H1 (cell line): ENCODE results near the gene OR10K1. TPM values are rescaled to one million over a fixed set of nuclear protein-coding genes. Genes with fewer than 3 reads are reported as not detected.

ENCODE experiments used
- CTCF ChIA-PET: fragments of 300-600 bp; sonication (Branson Sonifier 250); formaldehyde crosslinking; loops from one replicate; lab custom pipeline; 2021; ENCODE audit not compliant: partially characterized antibody; lab: Charles Lee
- POLR2A ChIA-PET: fragments of 300-600 bp; sonication (Branson Sonifier 250); formaldehyde crosslinking; loops from one replicate; lab custom pipeline; 2021; ENCODE audit warnings: inconsistent platforms; ENCODE audit not compliant: partially characterized antibody; lab: Charles Lee
- DNase-seq, 2 experiments: peaks; one replicate each; pipeline versions ENCODE4 v3.0.0 to v3.0.0-alpha.2; 2010 to 2022; ENCODE audit warnings: low spot score in 2 of 2, low read depth in 1 of 2, mixed read lengths in 1 of 2
- FAIRE-seq: peaks from 2 replicates; lab custom pipeline; 2011; peaks lifted over from hg19 to GRCh38; lab: Jason Lieb, UNC
- H2AFZ ChIP-seq: 2 replicates; pipeline ENCODE4 v1.8.1; 2012; ENCODE audit warnings: low read length, inconsistent platforms
- H2AK5ac ChIP-seq: 2 replicates; pipeline ENCODE4 v1.6.1; 2013; ENCODE audit warnings: low read depth, low read length
- H2BK120ac ChIP-seq: replicated peaks from 2 replicates; pipeline ENCODE3; 2013; ENCODE audit warnings: low read depth, low read length, inconsistent platforms
- H2BK12ac ChIP-seq: 2 replicates; pipeline ENCODE4 v1.6.1; 2013; ENCODE audit warnings: low read depth, low read length
- H2BK15ac ChIP-seq: 2 replicates; pipeline ENCODE4 v1.6.1; 2013; ENCODE audit warnings: low read length
- H2BK20ac ChIP-seq: 2 replicates; pipeline ENCODE4 v1.6.1; 2013; ENCODE audit warnings: low read length
- H2BK5ac ChIP-seq: 2 replicates; pipeline ENCODE4 v1.6.1; 2013; ENCODE audit warnings: low read depth, low read length
- H3K14ac ChIP-seq: 2 replicates; pipeline ENCODE4 v1.6.1; 2013; ENCODE audit warnings: inconsistent platforms; ENCODE audit not compliant: insufficient read length
- H3K18ac ChIP-seq: 2 replicates; pipeline ENCODE4 v1.6.1; 2013; ENCODE audit warnings: low read length; ENCODE audit errors: extremely low read depth
- H3K23ac ChIP-seq: 2 replicates; pipeline ENCODE4 v1.6.1; 2013; ENCODE audit warnings: inconsistent platforms; ENCODE audit not compliant: insufficient read length
- H3K23me2 ChIP-seq: 2 replicates; pipeline ENCODE4 v1.6.1; 2013; ENCODE audit warnings: low read depth, low read length
- H3K27ac ChIP-seq: 2 replicates; pipeline ENCODE4 v1.6.1; 2011; ENCODE audit warnings: low read depth, low read length, inconsistent platforms
- H3K27me3 ChIP-seq, 4 experiments: replicated peaks in 1 of 4; 1 replicate in 1 of 4; 2 replicates in 3 of 4; pipeline versions ENCODE4 v1.6.1 to v1.8.1; 2011 to 2013; ENCODE audit warnings: low read length in 3 of 4, mild to moderate bottlenecking in 3 of 4, inconsistent platforms in 2 of 4, mixed read lengths in 2 of 4, moderate library complexity in 1 of 4; ENCODE audit not compliant: control insufficient read depth in 3 of 4, insufficient read depth in 3 of 4; ENCODE audit errors: extremely low read depth in 1 of 4
- H3K36me3 ChIP-seq, 4 experiments: 2 replicates each; pipeline versions ENCODE4 v1.6.1 to v1.8.1; 2011 to 2013; ENCODE audit warnings: mild to moderate bottlenecking in 4 of 4, low read length in 3 of 4, moderate library complexity in 2 of 4, control low read depth in 1 of 4, inconsistent platforms in 1 of 4; ENCODE audit not compliant: insufficient read depth in 4 of 4, control insufficient read depth in 2 of 4
- H3K4ac ChIP-seq: replicated peaks from 2 replicates; pipeline ENCODE3; 2013; ENCODE audit warnings: low read length, low read depth, mixed read lengths, inconsistent platforms; ENCODE audit not compliant: insufficient read length
- H3K4me1 ChIP-seq, 4 experiments: replicated peaks in 1 of 4; 1 replicate in 1 of 4; 2 replicates in 3 of 4; pipeline versions ENCODE4 v1.6.1 to v1.8.1; 2011 to 2013; ENCODE audit warnings: low read length in 3 of 4, inconsistent platforms in 2 of 4, mixed read lengths in 1 of 4; ENCODE audit not compliant: insufficient read depth in 4 of 4, control insufficient read depth in 3 of 4
- H3K4me2 ChIP-seq, 2 experiments: 2 replicates each; pipeline versions ENCODE4 v1.6.1 to v1.8.1; 2011 to 2013; ENCODE audit warnings: low read depth in 2 of 2, low read length in 2 of 2, control low read depth in 1 of 2, inconsistent platforms in 1 of 2, mild to moderate bottlenecking in 1 of 2; ENCODE audit not compliant: insufficient read depth in 1 of 2
- H3K4me3 ChIP-seq, 4 experiments: fragments of 200-600, 300-600 bp in 1 of 4; sonication (generic), shearing (Covaris generic), sonication (Bioruptor Twin) in 1 of 4; 2 replicates each; pipeline versions ENCODE4 v1.5.1 to v1.8.1; 2011 to 2016; ENCODE audit warnings: low read length in 4 of 4, low read depth in 3 of 4, control low read depth in 2 of 4, inconsistent platforms in 2 of 4, mild to moderate bottlenecking in 2 of 4, mixed read lengths in 1 of 4, moderate library complexity in 1 of 4; ENCODE audit not compliant: insufficient read depth in 2 of 4; ENCODE audit errors: extremely low read depth in 1 of 4
- H3K56ac ChIP-seq: replicated peaks from 2 replicates; pipeline ENCODE3; 2013; ENCODE audit warnings: low read depth, mild to moderate bottlenecking, mixed read lengths, low read length, inconsistent platforms; ENCODE audit not compliant: insufficient read length
- H3K79me1 ChIP-seq: 2 replicates; pipeline ENCODE4 v1.6.1; 2013; ENCODE audit warnings: low read depth, low read length, control low read depth
- H3K79me2 ChIP-seq, 2 experiments: 2 replicates each; pipeline versions ENCODE4 v1.6.1 to v1.8.1; 2012 to 2013; ENCODE audit warnings: low read length in 2 of 2, mild to moderate bottlenecking in 2 of 2, inconsistent platforms in 1 of 2; ENCODE audit not compliant: insufficient read depth in 2 of 2, control insufficient read depth in 1 of 2
- H3K9ac ChIP-seq, 4 experiments: replicated peaks in 1 of 4; 1 replicate in 1 of 4; 2 replicates in 3 of 4; pipeline versions ENCODE4 v1.6.1 to v1.8.1; 2011 to 2013; ENCODE audit warnings: low read depth in 3 of 4, low read length in 3 of 4, control low read depth in 2 of 4, mild to moderate bottlenecking in 2 of 4, moderate library complexity in 2 of 4, inconsistent platforms in 1 of 4; ENCODE audit errors: extremely low read depth in 1 of 4
- H3K9me3 ChIP-seq, 2 experiments: 2 replicates each; pipeline versions ENCODE4 v1.6.1 to v1.8.1; 2012 to 2013; ENCODE audit warnings: mild to moderate bottlenecking in 2 of 2, moderate library complexity in 2 of 2, control low read depth in 1 of 2, inconsistent platforms in 1 of 2, low read depth in 1 of 2, low read length in 1 of 2, mixed read lengths in 1 of 2; ENCODE audit not compliant: insufficient read depth in 2 of 2
- H4K20me1 ChIP-seq, 2 experiments: replicated peaks in 1 of 2; 2 replicates each; pipeline versions ENCODE3 to v1.8.1; 2011 to 2013; ENCODE audit warnings: inconsistent platforms in 2 of 2, low read length in 2 of 2, mild to moderate bottlenecking in 1 of 2; ENCODE audit not compliant: insufficient read depth in 2 of 2, control insufficient read depth in 1 of 2
- H4K5ac ChIP-seq: 2 replicates; pipeline ENCODE4 v1.6.1; 2013; ENCODE audit warnings: low read length, low read depth, mixed read lengths, inconsistent platforms; ENCODE audit not compliant: insufficient read length
- H4K8ac ChIP-seq: 2 replicates; pipeline ENCODE4 v1.8.0; 2013; ENCODE audit warnings: mild to moderate bottlenecking, moderate library complexity, low read length, inconsistent platforms; ENCODE audit not compliant: insufficient read depth; ENCODE audit errors: extremely low read depth
- H4K91ac ChIP-seq: replicated peaks from 2 replicates; pipeline ENCODE3; 2013; ENCODE audit warnings: low read length, mixed read lengths, inconsistent platforms; ENCODE audit not compliant: insufficient read length
- BCL11A ChIP-seq, 2 experiments: IDR thresholded peaks; one replicate each; pipeline ENCODE4 v1.6.1; 2011; ENCODE audit warnings: low read depth in 2 of 2, low read length in 2 of 2, mild to moderate bottlenecking in 2 of 2
- CEBPB ChIP-seq: IDR thresholded peaks from 2 replicates; pipeline ENCODE4 v1.6.1; 2012; ENCODE audit warnings: low read depth, low read length
- GABPA ChIP-seq: IDR thresholded peaks from 2 replicates; pipeline ENCODE4 v1.6.1; 2011; ENCODE audit warnings: mild to moderate bottlenecking, low read length, moderate library complexity, borderline replicate concordance; ENCODE audit not compliant: insufficient read depth
- KDM4A ChIP-seq: IDR thresholded peaks from one replicate; pipeline ENCODE4 v1.7.1; 2012; ENCODE audit warnings: low read depth, mild to moderate bottlenecking, moderate library complexity, low read length, inconsistent platforms; ENCODE audit not compliant: severe bottlenecking
- PHF8 ChIP-seq: fragments of 200-600 bp; sonication (generic); conservative IDR thresholded peaks from 2 replicates; pipeline ENCODE4 v1.7.1; 2012; ENCODE audit warnings: low read depth, mild to moderate bottlenecking, inconsistent platforms, low read length, moderate library complexity
- RBBP5 ChIP-seq: IDR thresholded peaks from 2 replicates; pipeline ENCODE4 v1.7.1; 2012; ENCODE audit warnings: low read depth, mild to moderate bottlenecking, inconsistent platforms, low read length, moderate library complexity, borderline replicate concordance
- RNF2 ChIP-seq: fragments of 200-900, 300-1000 bp; sonication (generic); IDR thresholded peaks from 2 replicates; pipeline ENCODE4 v1.7.1; 2016; ENCODE audit warnings: borderline replicate concordance, low read depth, mild to moderate bottlenecking, antibody characterized with exemption, low read length; ENCODE audit not compliant: poor library complexity, severe bottlenecking; ENCODE audit errors: missing control alignments
- SAP30 ChIP-seq: fragments of 300-600 bp; sonication (generic); IDR thresholded peaks from 2 replicates; pipeline ENCODE4 v1.7.1; 2012; ENCODE audit warnings: low read length, moderate library complexity, mild to moderate bottlenecking, inconsistent platforms; ENCODE audit not compliant: insufficient read depth, insufficient replicate concordance
- TEAD4 ChIP-seq: IDR thresholded peaks from 2 replicates; pipeline ENCODE4 v1.6.1; 2012; ENCODE audit warnings: low read depth, low read length, inconsistent platforms, mixed read lengths
- WGBS, 2 experiments: shearing (Covaris generic) in 1 of 2; methylation state at CpG; one replicate each; pipeline versions ENCODE4 v1.1.6 to v1.1.7; 2013 to 2015; ENCODE audit warnings: low lambda C conversion rate in 2 of 2, mixed read lengths in 2 of 2, inconsistent platforms in 1 of 2, low coverage in 1 of 2, missing lambda C conversion rate in 1 of 2; ENCODE audit not compliant: insufficient replicate concordance in 2 of 2, insufficient coverage in 1 of 2, insufficient read length in 1 of 2; ENCODE audit errors: extremely low coverage in 1 of 2, missing lambda C conversion rate in 1 of 2; 5-methylcytosine and 5-hydroxymethylcytosine counted together
- polyA plus RNA-seq, 7 experiments: library from polyadenylated mRNA; depleted of rRNA in 3 of 7; stranded (reverse) in 5 of 7; unstranded in 2 of 7; fragments of >200 nt in 5 of 7; fragments of 200-250 nt in 2 of 7; gene quantifications; 1 replicate in 5 of 7; 2 replicates in 1 of 7; 4 replicates in 1 of 7; pipeline versions ENCODE4 v1.2.1 to v1.2.3, GENCODE V29; 2011 to 2013; ENCODE audit warnings: missing spikeins in 2 of 7, mixed read lengths in 2 of 7
- total RNA-seq: library from RNA; stranded (reverse); fragmentation: NEBNext Ultra II Directional; extraction: Animal tissue kit (Norgen Biotek cat#: 25700); gene quantifications from 2 replicates; pipeline ENCODE4 v1.2.1, GENCODE V29; 2021

OR10K1 gene
- total and polyA plus RNA-seq, 2 of the 8 experiments (the other 6 are each of a cell fraction or from before 2014, with no cell fraction given), result not detected

- no peak for DNase-seq
- H4K20me1 ChIP-seq, result no peaks in the 10 kb centered on the region
- no peak overlapping the region for H3K4me2 ChIP-seq
- H4K91ac ChIP-seq, result no peak overlapping the region
- H2AK5ac ChIP-seq, result no peak overlapping the region
- H3K9me3 ChIP-seq, result no peaks in the 10 kb centered on the region
- no peaks in the 10 kb centered on the region for H3K79me2 ChIP-seq
- no peaks in the 10 kb centered on the region for H3K79me1 ChIP-seq
- WGBS, 2 experiments, result 81% methylated on average over 2 of the region's 2 CpGs; no CpG with 5 or more reads in 1 of the 2 experiments
- H2BK12ac ChIP-seq, result no peak overlapping the region
- H3K27me3 ChIP-seq, result no peaks in the 10 kb centered on the region
- no peaks in the 10 kb centered on the region for H3K36me3 ChIP-seq
- ChIA-PET CTCF (interaction anchor here (1.2 to 3.0 kb wide), 2 partner anchors 11 to 281 kb away, joined by 6 to 17 read pairs; no protein-coding TSS in a partner anchor), POLR2A (no interaction called here)
- no peak overlapping the region for H4K8ac ChIP-seq
- H3K4me3 ChIP-seq, result no peak overlapping the region
- H3K4me1 ChIP-seq, result no peaks in the 10 kb centered on the region
- no peak overlapping the region for H3K18ac ChIP-seq
- no peak overlapping the region for H4K5ac ChIP-seq
- no peak overlapping the region for H2BK20ac ChIP-seq
- H2BK15ac ChIP-seq, result no peak overlapping the region
- no peaks in the 10 kb centered on the region for H3K23me2 ChIP-seq
- H3K27ac ChIP-seq, result no peak overlapping the region
- no peak overlapping the region for H3K9ac ChIP-seq
- no peak overlapping the region for H2BK5ac ChIP-seq
- no peak overlapping the region for H3K23ac ChIP-seq
- H3K56ac ChIP-seq, result no peak overlapping the region
- TF ChIP-seq CEBPB (no peak), SAP30 (no peak), RNF2 (no peak), RBBP5 (no peak), BCL11A (IDR thresholded peaks at IDR 0.05; ENCODE audit: low read depth in 2 of 2, low read length in 2 of 2) (no peak), TEAD4 (no peak), GABPA (no peak), PHF8 (no peak), KDM4A (no peak)
- no peak for FAIRE-seq
- no peak overlapping the region for H2AFZ ChIP-seq
- no peak overlapping the region for H3K4ac ChIP-seq
- no peak overlapping the region for H2BK120ac ChIP-seq
- H3K14ac ChIP-seq, result no peak overlapping the region
These were observed 23.8 kb downstream of the OR10K1 start for GRCh38 chr1:158485455-158485854.
